ENCODE data around the gene NAP1L3. TPM values are rescaled to one million over a fixed set of nuclear protein-coding genes. Genes with fewer than 3 reads are reported as not detected.

The NAP1L3 gene, protein sequence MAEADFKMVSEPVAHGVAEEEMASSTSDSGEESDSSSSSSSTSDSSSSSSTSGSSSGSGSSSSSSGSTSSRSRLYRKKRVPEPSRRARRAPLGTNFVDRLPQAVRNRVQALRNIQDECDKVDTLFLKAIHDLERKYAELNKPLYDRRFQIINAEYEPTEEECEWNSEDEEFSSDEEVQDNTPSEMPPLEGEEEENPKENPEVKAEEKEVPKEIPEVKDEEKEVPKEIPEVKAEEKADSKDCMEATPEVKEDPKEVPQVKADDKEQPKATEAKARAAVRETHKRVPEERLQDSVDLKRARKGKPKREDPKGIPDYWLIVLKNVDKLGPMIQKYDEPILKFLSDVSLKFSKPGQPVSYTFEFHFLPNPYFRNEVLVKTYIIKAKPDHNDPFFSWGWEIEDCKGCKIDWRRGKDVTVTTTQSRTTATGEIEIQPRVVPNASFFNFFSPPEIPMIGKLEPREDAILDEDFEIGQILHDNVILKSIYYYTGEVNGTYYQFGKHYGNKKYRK
- total RNA-seq: 7.7 TPM

DNA sequence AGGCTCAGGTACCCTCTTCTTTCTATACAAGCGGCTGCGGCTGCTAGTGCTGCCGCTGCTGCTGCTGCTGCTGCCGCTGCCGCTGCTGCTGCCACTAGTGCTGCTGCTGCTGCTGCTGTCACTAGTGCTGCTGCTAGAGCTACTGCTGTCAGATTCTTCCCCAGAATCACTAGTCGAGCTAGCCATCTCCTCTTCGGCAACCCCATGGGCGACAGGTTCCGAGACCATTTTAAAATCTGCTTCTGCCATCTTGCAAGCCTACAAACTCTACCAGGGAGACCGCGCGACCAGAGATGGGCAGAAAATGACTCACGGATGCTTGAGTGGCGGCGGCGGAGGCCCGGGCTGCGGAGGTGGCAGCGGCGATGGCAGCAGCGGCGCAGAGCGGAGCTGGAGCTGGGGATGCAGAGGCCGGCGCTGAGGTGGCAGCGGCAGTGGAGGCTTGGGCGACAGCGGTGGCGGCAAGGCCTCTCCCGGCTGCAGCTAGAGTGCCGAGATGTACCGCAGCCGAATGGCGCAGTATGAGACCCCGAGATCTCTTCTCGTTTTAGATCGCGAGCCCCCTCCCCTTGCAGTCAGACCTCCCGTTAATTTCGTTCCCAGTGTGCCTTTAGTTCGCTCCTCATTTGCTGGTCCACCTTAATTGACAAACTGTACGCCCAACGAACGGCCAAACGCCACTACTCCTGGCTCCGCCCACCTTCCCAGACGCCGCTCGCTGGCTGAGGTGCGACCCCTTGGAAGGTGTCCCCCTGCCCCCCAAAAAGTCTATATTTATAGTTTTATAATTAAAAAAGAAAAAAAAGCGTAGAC is at the start of gene NAP1L3:
TSS of gene NAP1L3 (minus strand) at position 523 of the 813 bp plus-strand sequence. CDS start at position 249, 274 bp downstream.
- Histone ChIP-seq H3K4me3 (ENCODE audit: low read length) (peak within 1 kb of the TSS; percentile 37), H3K27me3 (ENCODE audit: insufficient read depth, low read length) (peaks cover 7% of the 10 kb centered on the region), H3K4me1 (ENCODE audit: insufficient read depth, low read length) (no peaks in the 10 kb centered on the region), H3K9me3 (ENCODE audit: low read depth, low read length) (no peaks in the 10 kb centered on the region)

DNA sequence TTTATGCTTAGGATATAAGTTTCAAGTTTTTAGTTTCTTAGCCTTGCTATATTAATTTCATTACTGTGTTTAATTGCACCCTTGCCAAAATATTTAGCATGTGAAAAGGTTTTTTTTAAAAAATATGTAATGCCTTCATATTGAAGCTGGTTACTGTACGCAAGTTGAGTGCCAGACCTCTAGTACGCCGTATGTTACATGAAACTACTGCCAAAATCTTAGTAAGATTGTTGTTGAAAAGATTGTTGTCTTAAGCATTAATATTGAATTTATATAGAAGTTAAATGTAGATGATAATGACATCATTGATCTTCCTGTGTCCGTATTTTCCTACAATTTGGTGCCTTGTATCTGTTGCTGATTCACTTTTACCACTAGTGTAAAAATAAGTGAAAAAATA is 37.7 kb upstream of the NAP1L3 start:
- Histone ChIP-seq H3K9me3 (ENCODE audit: low read depth, low read length) (no peaks in the 10 kb centered on the region), H3K27me3 (ENCODE audit: insufficient read depth, low read length) (no peaks in the 10 kb centered on the region), H3K4me1 (ENCODE audit: insufficient read depth, low read length) (no peaks in the 10 kb centered on the region), H3K4me3 (ENCODE audit: low read length) (no peak overlapping the region)

DNA sequence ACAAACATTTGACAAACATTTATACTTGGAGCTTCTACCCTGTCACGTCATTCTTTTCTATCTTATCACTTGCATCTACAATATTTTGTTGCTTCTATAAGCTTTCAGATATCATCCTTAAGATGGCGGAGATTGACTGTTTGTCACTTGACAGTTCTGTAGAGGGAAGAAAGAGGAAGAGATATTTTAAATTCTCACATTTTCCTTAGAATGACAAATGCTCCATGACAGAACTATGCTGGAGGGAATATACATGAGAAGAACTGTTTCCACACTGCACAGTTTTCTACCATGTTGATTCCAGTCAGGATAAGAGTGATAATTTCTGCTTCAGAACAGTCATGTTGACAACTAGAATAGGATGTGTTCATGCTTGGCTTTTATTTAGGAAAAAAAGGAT is 30.3 kb upstream of the NAP1L3 start:
- no peak overlapping the region for H3K4me3 ChIP-seq (ENCODE audit: low read length)
- no peaks in the 10 kb centered on the region for H3K9me3 ChIP-seq (ENCODE audit: low read depth, low read length)
- H3K4me1 ChIP-seq (ENCODE audit: insufficient read depth, low read length): no peaks in the 10 kb centered on the region
- H3K27me3 ChIP-seq (ENCODE audit: insufficient read depth, low read length): no peaks in the 10 kb centered on the region

DNA sequence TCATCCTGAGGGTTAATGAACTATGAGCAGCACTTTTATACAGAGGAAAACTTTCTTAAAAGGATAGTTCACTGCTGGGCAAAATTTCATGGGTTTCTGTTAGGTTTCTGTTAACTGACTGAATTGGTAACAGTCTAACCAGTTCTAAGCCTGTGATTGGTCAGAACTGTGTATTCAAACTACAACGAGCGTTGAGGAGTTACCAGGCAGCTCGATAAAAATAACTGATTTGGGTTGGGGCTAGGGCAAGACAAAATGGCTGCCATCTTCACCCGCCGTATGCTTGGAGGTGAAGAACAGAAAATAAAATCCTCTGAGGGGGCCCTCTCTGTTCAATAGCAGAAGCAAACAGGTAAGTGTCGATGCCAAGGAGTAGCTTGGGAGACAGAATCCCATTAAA is 22.6 kb upstream of the NAP1L3 start:
- H3K27me3 ChIP-seq (ENCODE audit: insufficient read depth, low read length): no peaks in the 10 kb centered on the region
- H3K4me3 ChIP-seq (ENCODE audit: low read length): no peak overlapping the region
- H3K4me1 ChIP-seq (ENCODE audit: insufficient read depth, low read length): no peaks in the 10 kb centered on the region
- no peaks in the 10 kb centered on the region for H3K9me3 ChIP-seq (ENCODE audit: low read depth, low read length)

DNA sequence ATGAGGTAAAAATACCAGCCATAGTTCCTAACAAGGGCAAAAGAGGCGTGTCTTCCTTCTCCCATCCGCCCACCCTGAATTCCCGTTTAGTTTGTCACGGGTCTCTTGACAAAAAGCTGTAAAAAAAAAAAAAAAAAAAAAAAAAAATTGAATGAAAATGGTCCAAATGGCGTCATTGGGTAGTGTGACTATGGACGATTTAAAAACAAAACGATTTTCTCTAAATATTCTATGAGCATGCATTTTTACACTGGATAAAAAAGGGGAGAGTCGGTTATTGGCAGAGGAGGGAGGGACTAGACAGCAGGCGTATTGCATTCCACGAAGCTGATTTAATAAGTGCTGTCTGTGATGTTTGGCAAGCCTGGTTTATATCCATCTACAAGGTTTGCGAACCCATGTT is 492 bp upstream of the NAP1L3 start, which contains the start of gene FAM133A:
TSS of gene FAM133A (plus strand) at position 338 of the 403 bp plus-strand sequence. CDS start 35,214 bp downstream, outside the sequence.
- Histone ChIP-seq H3K4me1 (ENCODE audit: insufficient read depth, low read length) (no peaks in the 10 kb centered on the region), H3K27me3 (ENCODE audit: insufficient read depth, low read length) (peaks cover 7% of the 10 kb centered on the region), H3K4me3 (ENCODE audit: low read length) (peak within 1 kb of the TSS; percentile 37), H3K9me3 (ENCODE audit: low read depth, low read length) (no peaks in the 10 kb centered on the region)

DNA sequence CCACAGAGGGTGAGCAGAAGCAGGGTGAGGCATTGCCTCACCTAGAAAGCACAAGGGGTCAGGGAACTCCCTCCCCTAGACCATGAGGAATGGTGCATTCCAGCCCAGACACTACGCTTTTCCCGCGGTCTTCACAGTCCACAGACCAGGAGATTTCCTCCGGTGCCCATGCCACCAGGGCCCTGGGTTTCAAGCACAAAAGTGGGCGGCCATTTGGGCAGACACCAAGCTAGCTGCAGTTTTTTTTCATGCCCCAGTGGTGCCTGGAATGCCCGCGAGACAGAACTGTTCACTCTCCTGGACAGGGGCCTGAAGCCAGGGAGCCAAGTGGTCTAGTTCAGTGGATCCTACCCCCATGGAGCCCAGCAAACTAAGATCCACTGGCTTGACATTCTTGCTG is 12.8 kb downstream of the NAP1L3 start:
- no peaks in the 10 kb centered on the region for H3K9me3 ChIP-seq (ENCODE audit: low read depth, low read length)
- H3K4me3 ChIP-seq (ENCODE audit: low read length): no peak overlapping the region
- H3K27me3 ChIP-seq (ENCODE audit: insufficient read depth, low read length): no peaks in the 10 kb centered on the region
- no peaks in the 10 kb centered on the region for H3K4me1 ChIP-seq (ENCODE audit: insufficient read depth, low read length)

DNA sequence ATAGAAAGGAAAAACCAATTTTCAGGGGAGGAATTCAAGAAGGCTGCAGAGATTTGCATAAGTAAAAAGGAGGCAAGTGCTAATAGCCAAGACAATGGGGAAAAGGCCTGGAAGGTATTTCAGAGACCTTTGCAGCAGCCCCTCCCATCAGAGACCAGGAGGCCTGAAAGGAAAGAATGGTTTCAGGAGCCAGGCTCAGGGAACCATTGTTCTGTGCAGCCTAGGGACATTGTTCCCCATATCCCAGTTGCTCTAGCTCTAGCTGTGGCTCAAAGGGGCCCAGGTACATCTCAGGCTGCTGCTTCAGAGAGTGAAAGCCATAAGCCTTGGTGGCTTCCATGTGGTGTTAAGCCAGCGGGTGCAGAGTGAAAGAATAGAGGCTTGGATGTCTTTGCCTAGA is 24.0 kb downstream of the NAP1L3 start:
- Histone ChIP-seq H3K4me3 (ENCODE audit: low read length) (no peak overlapping the region), H3K27me3 (ENCODE audit: insufficient read depth, low read length) (no peaks in the 10 kb centered on the region), H3K4me1 (ENCODE audit: insufficient read depth, low read length) (no peaks in the 10 kb centered on the region), H3K9me3 (ENCODE audit: low read depth, low read length) (no peaks in the 10 kb centered on the region)

DNA sequence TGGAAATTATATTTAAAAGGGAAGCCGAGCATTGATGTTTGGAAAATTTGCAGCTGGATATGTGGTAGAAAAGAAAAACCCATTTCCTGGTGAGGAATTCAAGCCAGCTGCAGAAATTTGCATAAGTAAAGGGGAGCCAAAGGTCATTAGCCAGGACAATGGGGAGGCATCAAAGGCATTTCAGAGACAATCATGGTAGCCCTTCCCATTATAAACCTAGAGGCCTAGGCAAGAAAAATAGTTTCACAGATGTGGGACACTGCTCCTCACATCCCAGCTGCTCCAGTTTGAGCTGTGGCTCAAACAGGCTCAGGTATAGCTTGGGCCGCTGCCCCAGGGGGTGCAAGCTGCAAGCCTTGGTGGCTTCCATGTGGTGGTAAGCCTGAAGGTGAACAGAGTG is 35.8 kb downstream of the NAP1L3 start:
- no peaks in the 10 kb centered on the region for H3K9me3 ChIP-seq (ENCODE audit: low read depth, low read length)
- no peaks in the 10 kb centered on the region for H3K4me1 ChIP-seq (ENCODE audit: insufficient read depth, low read length)
- no peaks in the 10 kb centered on the region for H3K27me3 ChIP-seq (ENCODE audit: insufficient read depth, low read length)
- no peak overlapping the region for H3K4me3 ChIP-seq (ENCODE audit: low read length)

Other genes starting within 250 kb of the NAP1L3 start
- gene FAM133A, start 628 bp upstream of the NAP1L3 start, total RNA-seq: not detected